HEK293 (cell line): Measurements from ENCODE around the gene NOVA1.

Experiments used
- ZNF324 ChIP-seq: fragments of 450-650 bp; formaldehyde crosslinking; IDR thresholded peaks from 2 replicates; pipeline ENCODE4 v1.5.1; 2016; ENCODE audit warnings: missing biosample characterization, missing genetic modification characterization
- TF ChIP-seq, protein P1 (sequence below): fragments of 450-650 bp; formaldehyde crosslinking; IDR thresholded peaks from 2 replicates; pipeline ENCODE4 v1.5.1; 2016; ENCODE audit warnings: missing biosample characterization, missing genetic modification characterization

DNA sequence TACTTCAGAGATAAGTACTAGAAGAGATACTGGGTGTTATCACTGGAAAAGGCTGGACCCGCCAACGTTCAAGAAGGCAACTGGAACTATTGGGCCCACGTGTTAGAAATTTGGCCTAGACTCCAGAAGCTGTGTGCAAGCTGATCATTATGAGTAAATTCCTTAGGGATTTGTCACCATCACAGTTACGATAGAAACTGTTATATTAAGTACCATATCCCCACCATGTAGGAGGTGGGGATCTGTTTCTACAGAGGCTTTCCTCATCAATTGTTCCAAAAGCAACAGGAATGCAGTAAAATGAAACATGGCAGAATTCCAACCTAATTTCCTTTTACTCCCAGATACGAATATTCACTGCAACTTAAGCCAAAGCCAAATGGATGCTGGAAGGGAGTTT lies 170.7 kb downstream of the NOVA1 start:
- no peak for TF ChIP-seq ZNF324 (tag by site-specific recombination)
- TF ChIP-seq, protein P1, sequence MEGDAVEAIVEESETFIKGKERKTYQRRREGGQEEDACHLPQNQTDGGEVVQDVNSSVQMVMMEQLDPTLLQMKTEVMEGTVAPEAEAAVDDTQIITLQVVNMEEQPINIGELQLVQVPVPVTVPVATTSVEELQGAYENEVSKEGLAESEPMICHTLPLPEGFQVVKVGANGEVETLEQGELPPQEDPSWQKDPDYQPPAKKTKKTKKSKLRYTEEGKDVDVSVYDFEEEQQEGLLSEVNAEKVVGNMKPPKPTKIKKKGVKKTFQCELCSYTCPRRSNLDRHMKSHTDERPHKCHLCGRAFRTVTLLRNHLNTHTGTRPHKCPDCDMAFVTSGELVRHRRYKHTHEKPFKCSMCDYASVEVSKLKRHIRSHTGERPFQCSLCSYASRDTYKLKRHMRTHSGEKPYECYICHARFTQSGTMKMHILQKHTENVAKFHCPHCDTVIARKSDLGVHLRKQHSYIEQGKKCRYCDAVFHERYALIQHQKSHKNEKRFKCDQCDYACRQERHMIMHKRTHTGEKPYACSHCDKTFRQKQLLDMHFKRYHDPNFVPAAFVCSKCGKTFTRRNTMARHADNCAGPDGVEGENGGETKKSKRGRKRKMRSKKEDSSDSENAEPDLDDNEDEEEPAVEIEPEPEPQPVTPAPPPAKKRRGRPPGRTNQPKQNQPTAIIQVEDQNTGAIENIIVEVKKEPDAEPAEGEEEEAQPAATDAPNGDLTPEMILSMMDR (tag by site-specific recombination) = no peak
